MCF 10A (cell line): Measurements from ENCODE around the gene NDUFB7. TPM values are rescaled to one million over a fixed set of nuclear protein-coding genes. Genes with fewer than 3 reads are reported as not detected.
A peak's percentile ranks its signal among the peaks of the same experiment; 100 is the strongest.

ENCODE experiments used
- BruUV-seq: library from RNA; stranded (reverse); fragments of 400-500 nt; replicated peaks from 2 replicates; lab custom pipeline; 2021; lab: Mats Ljungman, UMichigan
- CTCF ChIA-PET: fragments of 300-600 bp; sonication (Branson Sonifier 250); formaldehyde crosslinking; extraction: SDS; loops from one replicate; lab custom pipeline; 2021; ENCODE audit warnings: antibody characterized with exemption, inconsistent platforms; lab: Yijun Ruan, JAX
- POLR2A ChIA-PET: fragments of 300-600, 350-650 bp; sonication (Branson Sonifier 250); formaldehyde crosslinking; extraction: SDS; loops from one replicate; lab custom pipeline; 2020; ENCODE audit warnings: antibody characterized with exemption, inconsistent platforms; lab: Yijun Ruan, JAX
- DNase-seq: peaks from one replicate; pipeline ENCODE4 v3.0.0-alpha.2; 2018; ENCODE audit not compliant: unreplicated experiment
- H3K27ac Mint-ChIP-seq: one replicate; pipeline ENCODE4 v1.8.0; 2022; ENCODE audit warnings: mild to moderate bottlenecking, low read depth, mixed read lengths; ENCODE audit not compliant: unreplicated experiment
- H3K27me3 Mint-ChIP-seq: one replicate; pipeline ENCODE4 v1.8.0; 2022; ENCODE audit warnings: mixed read lengths; ENCODE audit not compliant: insufficient read depth, unreplicated experiment
- H3K36me3 Mint-ChIP-seq: one replicate; pipeline ENCODE4 v1.8.0; 2022; ENCODE audit warnings: mild to moderate bottlenecking, moderate library complexity, mixed read lengths; ENCODE audit not compliant: insufficient read depth, unreplicated experiment
- H3K4me1 Mint-ChIP-seq: one replicate; pipeline ENCODE4 v1.8.0; 2022; ENCODE audit warnings: mixed read lengths; ENCODE audit not compliant: insufficient read depth, unreplicated experiment
- H3K4me3 Mint-ChIP-seq: one replicate; pipeline ENCODE4 v1.8.0; 2022; ENCODE audit warnings: mild to moderate bottlenecking, moderate library complexity, mixed read lengths; ENCODE audit not compliant: unreplicated experiment
- H3K9me3 Mint-ChIP-seq: one replicate; pipeline ENCODE4 v1.8.0; 2022; ENCODE audit warnings: mixed read lengths; ENCODE audit not compliant: unreplicated experiment
- intact Hi-C: fragments of 100-400 bp; cut with micrococcal nuclease; formaldehyde crosslinking; loops from 2 replicates; pipeline ENCODE4 v1.14.1; 2022
- total RNA-seq: library from RNA; stranded (reverse); gene quantifications from 2 replicates; pipeline ENCODE4 v1.2.3, GENCODE V29; 2022
- TF ChIP-seq, protein P1 (sequence below): fragments of 200-600 bp; IDR thresholded peaks from one replicate; pipeline ENCODE4 v1.8.0; 2022; ENCODE audit warnings: antibody characterized with exemption, mild to moderate bottlenecking; ENCODE audit not compliant: unreplicated experiment

The NDUFB7 gene
- total RNA-seq, 1 experiment from 2014 or later, result 153 TPM

DNA sequence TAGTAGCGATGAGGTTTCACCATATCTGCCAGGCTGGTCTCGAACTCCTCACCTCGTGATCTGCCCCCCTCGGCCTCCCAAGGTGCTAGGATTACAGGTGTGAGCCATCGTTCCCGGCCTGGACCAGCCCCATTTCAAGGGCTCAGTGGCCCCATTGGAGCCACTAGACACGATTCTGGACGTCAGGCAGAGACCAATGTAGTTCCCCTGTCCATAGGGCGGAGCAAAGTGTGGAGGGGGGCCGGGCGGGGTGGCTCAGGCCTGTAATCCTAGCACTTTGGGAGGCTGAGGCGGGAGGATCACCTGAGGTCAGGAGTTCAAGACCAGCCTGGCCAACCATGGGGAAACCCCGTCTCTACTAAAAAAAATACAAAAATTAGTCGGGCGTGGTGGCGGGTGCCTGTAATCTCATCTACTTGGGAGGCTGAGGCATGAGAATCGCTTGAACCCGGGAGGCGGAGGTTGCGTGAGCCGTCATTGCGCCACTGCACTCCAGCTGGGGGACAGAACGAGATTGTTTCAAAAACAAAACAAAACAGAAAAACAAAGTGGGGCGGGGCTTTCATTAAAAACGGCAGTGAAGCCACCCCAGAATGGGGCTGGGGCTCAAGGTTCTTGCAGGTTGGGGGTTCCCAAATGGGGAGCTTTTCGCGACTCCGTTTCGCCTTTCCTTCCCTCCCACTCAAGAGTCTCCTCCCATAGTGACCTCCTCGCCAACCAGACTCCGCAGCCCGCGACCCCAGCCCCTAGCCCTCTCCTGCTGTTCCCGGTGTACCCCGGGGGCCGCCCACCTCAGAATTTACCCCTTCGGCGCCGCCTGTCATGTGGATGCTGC lies 43.2 kb downstream of the NDUFB7 start:
- Mint-ChIP-seq H3K9me3 (no peaks in the 10 kb centered on the region), H3K36me3 (peaks cover 11% of the 10 kb centered on the region), H3K27me3 (no peaks in the 10 kb centered on the region), H3K27ac (peak overlapping the region; percentile 52), H3K4me1 (peaks cover 27% of the 10 kb centered on the region), H3K4me3 (peak overlapping the region; percentile 93)
- ChIA-PET CTCF (interaction anchor here (1.4 kb wide), 1 partner anchor 28 kb away, joined by 3 read pairs; no protein-coding TSS in a partner anchor), POLR2A (interaction anchor here (0.7 to 7.2 kb wide), 9 partner anchors 11 to 818 kb away, joined by 3 to 148 read pairs (median 29); partner anchors contain the start of genes DNAJB1 and GIPC1)
- no peak for DNase-seq
- TF ChIP-seq, protein P1, sequence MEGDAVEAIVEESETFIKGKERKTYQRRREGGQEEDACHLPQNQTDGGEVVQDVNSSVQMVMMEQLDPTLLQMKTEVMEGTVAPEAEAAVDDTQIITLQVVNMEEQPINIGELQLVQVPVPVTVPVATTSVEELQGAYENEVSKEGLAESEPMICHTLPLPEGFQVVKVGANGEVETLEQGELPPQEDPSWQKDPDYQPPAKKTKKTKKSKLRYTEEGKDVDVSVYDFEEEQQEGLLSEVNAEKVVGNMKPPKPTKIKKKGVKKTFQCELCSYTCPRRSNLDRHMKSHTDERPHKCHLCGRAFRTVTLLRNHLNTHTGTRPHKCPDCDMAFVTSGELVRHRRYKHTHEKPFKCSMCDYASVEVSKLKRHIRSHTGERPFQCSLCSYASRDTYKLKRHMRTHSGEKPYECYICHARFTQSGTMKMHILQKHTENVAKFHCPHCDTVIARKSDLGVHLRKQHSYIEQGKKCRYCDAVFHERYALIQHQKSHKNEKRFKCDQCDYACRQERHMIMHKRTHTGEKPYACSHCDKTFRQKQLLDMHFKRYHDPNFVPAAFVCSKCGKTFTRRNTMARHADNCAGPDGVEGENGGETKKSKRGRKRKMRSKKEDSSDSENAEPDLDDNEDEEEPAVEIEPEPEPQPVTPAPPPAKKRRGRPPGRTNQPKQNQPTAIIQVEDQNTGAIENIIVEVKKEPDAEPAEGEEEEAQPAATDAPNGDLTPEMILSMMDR, result no peak
- no TSS peak for BruUV-seq
- intact Hi-C loops, result loop anchor here (5.0 kb wide), 1 partner anchor 1366 kb away; no protein-coding TSS in a partner anchor

DNA sequence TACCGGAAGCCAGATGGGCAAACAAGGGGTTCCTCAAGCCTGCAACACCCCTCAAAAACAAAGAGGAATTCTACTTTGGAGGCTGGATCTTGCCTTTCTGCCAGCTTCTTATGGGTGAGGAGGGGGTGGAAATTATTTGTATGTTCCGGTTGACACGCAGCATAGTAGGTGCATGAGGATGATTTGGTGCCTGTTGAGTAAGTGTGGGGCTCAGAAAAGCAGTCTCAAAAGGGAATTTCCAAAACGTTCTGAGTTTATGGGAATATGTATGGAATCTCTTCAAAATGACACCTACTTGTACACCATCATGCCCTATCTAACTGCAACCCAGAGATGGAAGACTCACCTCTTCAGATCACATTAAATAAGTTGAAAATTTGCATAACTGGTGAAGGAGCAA lies 45.4 kb downstream of the NDUFB7 start:
- POLR2A ChIA-PET, result interaction anchor here (0.6 to 7.2 kb wide), 17 partner anchors 9 to 1363 kb away, joined by 3 to 148 read pairs (median 5); partner anchors contain the start of genes ADGRE5, DNAJB1, GIPC1 and ZNF333
- intact Hi-C loops, result loop anchor here (5.0 kb wide), 1 partner anchor 1364 kb away; no protein-coding TSS in a partner anchor

GRCh38 chr19:14525729-14526128 lies 46.1 kb downstream of the NDUFB7 start:
- Mint-ChIP-seq H3K27ac (peak overlapping the region; percentile 82), H3K36me3 (peaks cover 11% of the 10 kb centered on the region), H3K9me3 (no peaks in the 10 kb centered on the region), H3K27me3 (no peaks in the 10 kb centered on the region), H3K4me1 (peaks cover 27% of the 10 kb centered on the region), H3K4me3 (peak overlapping the region; percentile 35)
- TF ChIP-seq, protein P1, result no peak
- intact Hi-C loops, result loop anchor here (5.0 kb wide), 1 partner anchor 1363 kb away; no protein-coding TSS in a partner anchor
- DNase-seq, result peak; percentile 94
- no TSS peak for BruUV-seq
- POLR2A ChIA-PET, result interaction anchor here (0.6 to 7.2 kb wide), 17 partner anchors 8 to 1362 kb away, joined by 3 to 148 read pairs (median 5); partner anchors contain the start of genes DNAJB1, GIPC1 and ZNF333
- CTCF ChIA-PET, result interaction anchor here (0.9 to 2.1 kb wide), 9 partner anchors 10 to 46 kb away, joined by 3 to 9 read pairs (median 4); no protein-coding TSS in a partner anchor

More for the DNA sequence above, 45.4 kb downstream of the NDUFB7 start:
- no TSS peak for BruUV-seq
- Mint-ChIP-seq H3K36me3 (peaks cover 11% of the 10 kb centered on the region), H3K4me1 (peaks cover 27% of the 10 kb centered on the region), H3K27ac (peak overlapping the region; percentile 82), H3K27me3 (no peaks in the 10 kb centered on the region), H3K4me3 (peak overlapping the region; percentile 35), H3K9me3 (no peaks in the 10 kb centered on the region)
- DNase-seq, result no peak
- TF ChIP-seq, protein P1, result no peak
- CTCF ChIA-PET, result interaction anchor here (0.9 to 2.1 kb wide), 8 partner anchors 10 to 47 kb away, joined by 3 to 9 read pairs (median 6); no protein-coding TSS in a partner anchor
